GM13976 (cell line): Measurements from ENCODE around the gene DCST1.

Source experiments
- DNase-seq: peaks from one replicate; pipeline ENCODE4 v3.0.0; 2012; ENCODE audit warnings: low spot score
- CTCF ChIP-seq: IDR thresholded peaks from 2 replicates; pipeline ENCODE4 v1.5.1; 2012; ENCODE audit warnings: borderline replicate concordance, mild to moderate bottlenecking; ENCODE audit not compliant: insufficient read depth; ENCODE audit errors: extremely low read depth, missing control alignments, control extremely low read depth
- in situ Hi-C: fragments of 300-500 bp; cut with MboI; formaldehyde crosslinking; loops from one replicate; pipeline ENCODE4 v1.12.0; 2022; ENCODE audit warnings: low sequenced_read_pairs, mixed read lengths, inconsistent platforms; ENCODE audit not compliant: unreplicated experiment

The DCST1 gene

GRCh38 chr1:155052439-155053395, 19.1 kb downstream of the DCST1 start:
- in situ Hi-C loops = loop anchor here (25.0 kb wide), 1 partner anchor 490 kb away; the partner anchor contains the start of genes CHRNB2 and UBE2Q1
- TF ChIP-seq CTCF = peak; percentile 24
- peak; percentile 52 for DNase-seq

GRCh38 chr1:155053531-155054105, 20.0 kb downstream of the DCST1 start:
- TF ChIP-seq CTCF = no peak
- no peak for DNase-seq

GRCh38 chr1:155057104-155057503, 23.5 kb downstream of the DCST1 start:
- in situ Hi-C loops = loop anchor here (25.0 kb wide), 1 partner anchor 495 kb away; the partner anchor contains the start of genes CHRNB2 and UBE2Q1
- no peak for DNase-seq
- no peak for TF ChIP-seq CTCF

More at GRCh38 chr1:155053531-155054105, 20.0 kb downstream of the DCST1 start:
- in situ Hi-C loops = loop anchor here (25.0 kb wide), 1 partner anchor 491 kb away; the partner anchor contains the start of genes CHRNB2 and UBE2Q1

- TF ChIP-seq CTCF = no peak
- in situ Hi-C loops = loop anchor here (25.0 kb wide), 1 partner anchor 495 kb away; the partner anchor contains the start of genes CHRNB2 and UBE2Q1
- no peak for DNase-seq
Observed at GRCh38 chr1:155057788-155058211, 24.2 kb downstream of the DCST1 start.

- in situ Hi-C loops = loop anchor here (10.0 to 25.0 kb wide), 2 partner anchors 396 to 498 kb away; partner anchors contain the start of genes CHRNB2 and UBE2Q1
- TF ChIP-seq CTCF = no peak
- DNase-seq = no peak
Observed at GRCh38 chr1:155060736-155061135, 27.1 kb downstream of the DCST1 start.
